GM10266 (cell line): ENCODE measurements around the gene MMS22L.

Source experiments
- DNase-seq: peaks from one replicate; pipeline ENCODE4 v3.0.0; 2012; ENCODE audit errors: extremely low spot score
- CTCF ChIP-seq: IDR thresholded peaks from 2 replicates; pipeline ENCODE4 v1.5.1; 2012; ENCODE audit warnings: mild to moderate bottlenecking, low read depth; ENCODE audit not compliant: control insufficient read depth, insufficient read depth; ENCODE audit errors: missing control alignments

Gene MMS22L

DNA sequence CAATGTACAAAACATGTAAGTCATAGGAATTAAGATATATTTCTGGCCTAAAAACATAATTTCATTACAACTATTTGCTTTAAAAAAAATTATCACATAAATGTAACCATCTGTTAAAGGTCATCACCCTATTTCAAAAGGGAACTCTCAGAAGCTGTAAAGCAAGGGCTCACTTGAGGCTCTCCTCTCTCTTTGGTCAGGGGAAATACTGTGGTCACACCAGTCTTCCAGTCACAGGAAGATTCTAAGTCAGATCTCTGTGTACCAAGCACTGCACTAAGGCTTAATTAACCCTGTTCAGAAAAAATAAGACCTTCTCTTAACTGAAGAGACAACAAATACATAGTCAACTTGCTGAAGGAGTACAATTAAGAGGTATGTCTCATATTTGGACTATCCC is 75.6 kb downstream of the MMS22L start:
- no peak for DNase-seq
- no peak for TF ChIP-seq CTCF

GRCh38 chr6:97205966-97206365 is 77.0 kb downstream of the MMS22L start:
- TF ChIP-seq CTCF, result no peak
- no peak for DNase-seq

DNA sequence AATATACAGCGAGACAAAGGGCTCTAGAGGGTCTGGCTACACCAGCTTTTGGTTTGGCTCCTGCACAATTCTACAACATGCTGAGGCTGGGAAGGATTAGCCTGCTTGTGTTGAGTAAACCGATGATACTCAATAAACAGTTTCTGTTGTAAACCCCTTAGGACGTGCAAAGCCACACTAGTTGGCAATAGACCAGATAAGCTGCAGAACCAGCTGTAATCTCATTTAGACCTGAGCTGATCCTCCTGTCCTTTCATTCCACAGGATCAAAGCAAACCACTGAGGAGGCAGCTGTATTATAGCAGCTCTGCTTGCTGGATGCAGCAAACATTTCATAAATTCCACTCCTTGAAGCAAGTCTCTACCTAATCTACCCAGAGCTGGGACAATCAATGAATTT is 79.7 kb downstream of the MMS22L start:
- DNase-seq, result no peak
- TF ChIP-seq CTCF, result no peak

GRCh38 chr6:97198046-97198565 is 84.9 kb downstream of the MMS22L start:
- TF ChIP-seq CTCF, result no peak
- DNase-seq, result no peak

DNA sequence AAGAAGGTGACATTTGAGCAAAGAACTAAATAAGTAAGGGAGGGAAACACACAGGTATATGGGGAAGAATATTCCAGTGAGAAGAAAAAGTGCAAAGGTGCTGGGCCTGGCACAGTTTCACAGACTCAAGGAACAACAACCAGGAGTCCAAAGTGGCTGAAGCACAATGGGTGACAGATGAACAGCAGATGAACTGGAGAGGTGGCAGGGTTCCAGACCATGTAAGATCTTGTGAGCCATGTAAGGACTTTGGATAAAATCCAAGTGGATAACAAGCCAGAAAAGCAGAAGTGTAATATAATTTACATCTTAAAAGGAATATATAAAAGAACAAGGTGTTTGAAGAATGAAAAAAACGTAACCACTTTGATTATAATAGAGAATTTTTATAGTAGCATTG is 87.9 kb downstream of the MMS22L start:
- no peak for DNase-seq
- no peak for TF ChIP-seq CTCF

DNA sequence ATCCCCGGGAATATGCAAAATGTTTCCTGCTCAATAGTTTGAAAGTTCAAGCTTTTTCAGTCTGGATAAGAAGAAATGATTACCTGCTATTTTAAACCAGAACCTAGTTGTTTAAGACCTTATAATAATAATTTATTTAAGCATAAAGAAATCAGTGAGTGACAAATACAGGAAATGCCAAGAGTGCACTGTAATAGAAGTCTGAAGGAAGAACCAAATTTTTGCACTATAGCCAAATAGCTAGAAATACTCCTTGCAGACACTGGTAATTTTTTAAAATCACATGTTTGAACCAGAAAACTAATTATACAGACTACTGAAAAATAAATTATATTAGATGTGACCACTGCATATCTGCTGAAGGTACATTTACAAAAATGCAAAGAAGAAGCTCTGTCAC is 93.2 kb downstream of the MMS22L start:
- no peak for TF ChIP-seq CTCF
- no peak for DNase-seq

DNA sequence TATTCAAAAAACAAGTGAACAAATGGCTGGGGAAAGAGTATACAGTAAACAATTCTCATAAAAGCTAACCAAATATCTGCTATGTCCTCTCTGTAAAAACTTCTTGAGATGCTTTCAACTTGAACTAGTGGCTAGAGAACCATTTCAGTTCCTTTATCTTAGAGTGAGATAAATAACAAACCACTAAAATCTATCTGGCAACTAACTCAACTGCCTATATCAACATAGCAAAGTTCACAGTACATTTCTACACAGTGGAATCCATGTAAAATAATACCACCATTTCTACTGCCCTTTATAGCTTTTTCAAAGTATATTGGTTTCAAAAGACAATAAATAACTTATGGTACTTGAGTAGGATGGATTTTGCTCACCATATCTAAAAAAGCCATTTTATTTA is 95.1 kb downstream of the MMS22L start:
- TF ChIP-seq CTCF, result no peak
- DNase-seq, result no peak
